Adipose tissue (tissue), 3 donors: Measurements from ENCODE around the gene CNOT10. TPM values are rescaled to one million over a fixed set of nuclear protein-coding genes. Genes with fewer than 3 reads are reported as not detected.
"Not testable (repeated sequence)": the region's sequence is repeated elsewhere in the genome, so short reads cannot be mapped to it uniquely, and the experiment has no call there.

Experiments
- H3K27ac ChIP-seq: one replicate; pipeline ENCODE4 v1.5.1; 2013; ENCODE audit warnings: low read depth, low read length
- WGBS, 3 donors: extraction: QIAGEN DNeasy Blood & Tissue Kit; methylation state at CpG; one replicate each; pipeline ENCODE4 v1.1.7; 2013; 5-methylcytosine and 5-hydroxymethylcytosine counted together
- polyA plus RNA-seq, 3 donors: library from polyadenylated mRNA; stranded (reverse); fragments of 200-250 nt; gene quantifications; one replicate each; pipeline ENCODE4 v1.2.3, GENCODE V29; 2013
- donor health status: healthy with polysubstance abuse.
- donor health status: Bipolar disorder and iron deficiency.
- donor health status: healthy.

CNOT10 gene
- polyA plus RNA-seq, 3 donors, result 9.5 to 14.5 (median 10.6) TPM

DNA sequence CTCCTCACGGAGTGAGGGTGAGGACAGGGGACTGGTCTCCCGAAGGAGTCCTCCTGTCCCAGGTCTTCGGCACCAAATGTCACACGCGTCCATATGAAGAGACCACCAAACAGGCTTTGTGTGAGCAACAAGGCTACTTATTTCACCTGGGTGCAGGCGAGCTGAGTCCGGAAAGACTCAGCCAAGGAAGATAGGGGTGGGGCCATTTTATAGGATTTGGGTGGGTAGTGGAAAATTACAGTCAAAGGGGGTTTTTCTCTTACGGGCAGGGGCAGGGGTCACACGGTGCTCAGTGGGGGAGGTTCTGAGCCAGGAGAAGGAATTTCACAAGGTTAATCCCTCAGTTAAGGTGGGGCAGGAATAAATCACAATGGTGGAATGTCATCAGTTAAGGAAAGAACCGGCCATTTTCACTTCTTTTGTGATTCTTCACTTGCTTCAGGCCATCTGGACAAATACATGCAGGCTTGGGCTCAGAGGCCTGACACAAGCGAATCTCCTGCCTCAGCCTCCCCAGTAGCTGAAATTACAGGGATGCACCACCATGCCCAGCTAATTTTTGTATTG is 111.5 kb downstream of the CNOT10 start:
- H3K27ac ChIP-seq, result not testable (repeated sequence)
- WGBS, 3 donors, result 83 to 93% (median 86%) methylated on average over 11 of the region's 11 CpGs

DNA sequence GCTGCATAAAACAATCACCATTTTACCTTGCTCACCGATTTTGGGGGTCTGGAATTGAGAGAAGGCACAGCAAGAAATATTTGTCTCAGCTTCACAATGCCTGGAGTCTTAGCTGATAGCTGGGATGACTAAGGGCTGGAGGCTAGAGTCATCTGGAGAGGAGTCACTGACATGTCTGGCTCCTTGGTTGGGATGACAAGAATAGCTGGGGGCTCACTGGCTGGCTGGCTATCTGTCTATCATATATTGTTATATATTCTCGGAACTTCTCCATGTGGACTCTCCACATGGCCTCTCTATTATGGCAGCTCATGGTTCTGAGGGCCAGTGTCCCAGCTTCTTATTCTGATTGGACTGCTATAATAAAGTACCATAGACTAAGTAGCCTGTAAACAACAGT is 112.8 kb downstream of the CNOT10 start:
- H3K27ac ChIP-seq, result no peak overlapping the region
- WGBS, 3 donors, result 82 to 91% (median 89%) methylated on average over 2 of the region's 2 CpGs

DNA sequence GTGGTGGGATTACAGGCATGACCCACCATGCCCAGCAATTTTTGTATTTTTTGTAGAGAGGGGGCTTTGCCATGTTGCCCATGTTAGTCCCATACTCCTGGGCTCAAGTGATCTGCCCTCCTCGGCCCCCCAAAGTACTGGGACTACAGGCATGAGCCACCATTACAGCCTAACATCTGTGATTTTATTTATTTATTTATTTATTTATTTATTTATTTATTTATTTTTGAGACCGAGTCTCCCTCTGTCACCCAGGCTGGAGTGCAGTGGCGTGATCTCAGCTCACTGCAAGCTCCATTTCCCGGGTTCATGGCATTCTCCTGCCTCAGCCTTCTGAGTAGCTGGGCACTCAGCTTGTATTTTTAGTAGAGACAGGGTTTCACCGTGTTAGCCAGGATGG is 116.5 kb downstream of the CNOT10 start:
- 92 to 98% (median 94%) methylated on average over 5 of the region's 5 CpGs for WGBS, 3 donors

DNA sequence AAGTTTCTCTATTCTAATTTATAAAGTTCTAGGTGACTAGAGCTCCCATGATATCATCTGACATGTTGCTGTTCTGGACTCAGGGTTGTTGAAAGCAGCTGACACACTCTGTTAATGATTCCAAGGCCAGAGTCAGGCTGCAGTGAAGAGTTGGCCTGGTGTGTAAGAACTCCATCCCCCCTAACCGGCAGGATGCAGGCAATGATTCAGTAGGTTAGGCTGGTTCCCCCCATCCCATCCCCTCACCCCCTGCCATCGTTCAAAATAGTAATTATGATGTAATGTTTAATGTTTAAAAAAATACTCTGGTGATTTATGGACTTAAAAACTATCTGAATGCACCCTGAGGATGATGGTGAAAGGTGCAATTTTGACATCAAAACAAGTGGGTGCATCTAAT is 128.2 kb downstream of the CNOT10 start:
- WGBS, 3 donors, result 14 to 21% (median 17%) methylated on average over 2 of the region's 2 CpGs
- no peak overlapping the region for H3K27ac ChIP-seq

More for the DNA sequence above, 116.5 kb downstream of the CNOT10 start:
- H3K27ac ChIP-seq, result not testable (repeated sequence)

DNA sequence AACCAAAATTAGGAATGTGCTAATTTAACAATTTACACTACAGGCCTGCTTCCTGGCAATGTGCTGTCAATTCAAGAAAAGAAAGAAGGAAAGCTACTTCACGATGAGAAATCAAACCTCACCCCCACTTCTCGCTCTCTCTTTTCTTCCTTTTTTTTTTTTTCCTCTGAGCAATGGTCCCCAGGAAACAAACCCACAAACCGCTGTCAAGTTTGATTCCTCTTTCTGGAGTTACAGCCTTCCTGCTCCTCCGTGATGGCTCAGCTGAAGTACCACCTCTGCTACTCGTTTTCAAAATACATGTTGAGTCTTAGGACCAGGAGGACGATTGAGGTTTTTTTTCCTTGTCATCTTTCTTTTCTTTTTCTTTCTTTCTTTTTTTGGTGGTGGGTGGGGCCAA is 129.4 kb downstream of the CNOT10 start:
- WGBS, 3 donors, result 49 to 74% (median 60%) methylated on average over 6 of the region's 6 CpGs
- no peak overlapping the region for H3K27ac ChIP-seq

DNA sequence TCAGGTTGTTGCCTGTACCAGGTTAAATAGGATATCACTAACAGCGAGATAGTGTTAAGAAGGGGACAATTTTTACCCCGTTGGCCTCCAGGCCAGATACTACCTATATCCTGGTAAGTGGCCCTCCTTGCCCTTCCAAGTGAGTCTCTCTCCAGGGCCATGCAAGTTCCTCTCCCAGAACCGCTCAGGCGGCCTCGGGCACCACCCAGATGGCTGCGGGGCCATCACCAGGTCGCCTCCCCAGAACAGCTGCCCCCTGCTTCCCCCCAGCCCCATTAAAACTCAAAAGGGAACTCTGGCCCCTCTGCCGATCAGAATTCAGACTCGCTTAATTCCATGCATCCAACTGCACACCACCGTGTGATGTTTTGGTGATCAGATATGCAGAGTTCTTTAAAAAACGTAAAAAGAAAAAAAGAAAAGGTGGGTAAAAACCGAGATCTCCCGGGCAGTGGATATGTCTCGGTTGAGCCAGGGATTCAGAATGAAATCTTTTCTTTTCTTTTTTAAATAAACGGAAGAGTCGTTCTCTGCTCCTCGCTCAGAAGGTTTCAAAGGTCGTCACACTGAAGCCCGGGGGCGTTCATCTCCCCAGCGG is 131.0 kb downstream of the CNOT10 start:
- 21 to 30% (median 24%) methylated on average over 21 of the region's 21 CpGs for WGBS, 3 donors
- H3K27ac ChIP-seq, result no peak overlapping the region

DNA sequence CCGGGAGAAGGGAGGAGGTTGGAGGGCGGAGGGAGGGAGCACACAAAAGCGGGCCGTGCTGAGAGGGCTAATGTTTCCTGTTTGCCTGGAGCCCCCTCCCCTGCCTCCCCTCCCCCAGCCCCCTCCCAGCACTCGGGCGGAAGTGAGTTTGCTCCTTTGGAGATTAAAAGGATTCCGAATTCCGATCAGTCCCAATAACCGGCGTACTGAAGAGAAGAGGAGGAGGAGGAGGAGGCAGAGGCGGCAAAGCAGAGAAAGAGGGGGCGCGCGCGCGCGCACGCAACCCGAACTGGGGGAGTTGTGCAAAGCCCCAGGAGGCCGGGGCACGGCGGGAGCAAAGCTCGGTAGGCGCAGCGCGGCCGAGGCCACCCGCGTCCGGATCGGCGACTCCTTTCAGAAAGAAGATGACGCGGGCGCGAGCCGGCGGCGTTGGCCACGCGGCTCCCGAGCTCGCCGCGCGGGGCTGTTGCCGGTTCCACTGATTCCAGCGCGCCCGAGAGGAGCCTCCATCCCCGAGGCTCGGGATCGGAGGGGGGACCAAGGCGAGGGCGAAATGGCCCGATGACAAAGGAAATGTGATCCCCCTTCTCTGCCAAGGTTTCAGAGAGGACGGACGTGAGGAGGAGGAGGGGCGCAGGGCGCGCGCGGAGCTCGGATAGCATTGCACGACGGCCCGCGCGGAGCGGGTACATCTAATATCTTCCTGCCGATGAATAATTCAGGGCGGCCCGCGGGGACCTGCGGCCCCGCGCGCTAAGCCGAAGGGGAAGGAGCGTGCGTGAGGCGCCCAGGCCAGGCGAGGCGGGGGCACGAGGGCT is 131.7 kb downstream of the CNOT10 start:
- H3K27ac ChIP-seq, result no peak overlapping the region
- 1% methylated on average over 76 to 85 of the region's 85 CpGs for WGBS, 3 donors

DNA sequence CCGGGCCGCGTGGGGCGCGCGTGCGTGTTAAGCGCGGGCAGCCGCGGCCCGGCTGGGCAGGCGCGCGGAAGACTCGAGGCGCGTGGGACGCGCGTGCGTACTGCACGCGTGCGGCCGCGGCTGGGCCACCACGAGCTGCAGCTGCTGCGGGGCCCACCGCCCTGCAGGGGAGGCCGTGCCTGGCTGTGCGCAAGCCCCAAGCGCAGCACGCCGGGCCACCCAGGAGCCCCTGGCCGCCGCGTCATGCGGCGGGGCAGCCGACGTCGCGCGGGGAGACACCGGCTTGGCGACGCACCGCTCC is 132.2 kb downstream of the CNOT10 start:
- 1 to 2% (median 1%) methylated on average over 38 to 49 of the region's 49 CpGs for WGBS, 3 donors
- H3K27ac ChIP-seq, result no peak overlapping the region

DNA sequence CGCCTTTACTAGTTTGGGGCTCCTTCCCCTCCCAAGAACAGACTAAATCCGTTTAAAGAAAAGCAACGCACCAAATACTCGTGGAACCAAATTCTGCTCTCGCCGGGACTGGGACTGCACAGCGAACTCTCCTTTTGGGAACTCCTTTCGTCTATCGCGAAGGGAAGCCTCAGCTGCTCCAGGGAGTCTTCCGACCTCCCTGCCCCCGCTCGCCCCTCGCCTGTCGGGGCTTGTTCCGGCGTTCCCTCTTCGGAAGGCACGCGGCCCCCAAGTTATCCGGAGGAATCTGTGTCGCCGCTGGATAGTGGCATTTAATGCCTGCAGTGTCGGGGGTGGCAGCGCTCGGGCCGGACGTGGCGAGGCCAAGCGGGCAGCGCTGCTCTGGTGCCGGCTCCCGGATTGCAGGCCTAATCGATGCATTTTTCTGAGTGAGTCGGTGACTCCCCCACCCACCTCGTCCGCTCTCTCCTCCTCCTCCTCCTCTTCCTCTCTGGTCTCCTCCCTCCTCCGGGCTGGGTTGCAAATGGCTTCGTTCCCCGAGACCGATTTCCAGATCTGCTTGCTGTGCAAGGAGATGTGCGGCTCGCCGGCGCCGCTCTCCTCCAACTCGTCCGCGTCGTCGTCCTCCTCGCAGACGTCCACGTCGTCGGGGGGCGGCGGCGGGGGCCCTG is 132.7 kb downstream of the CNOT10 start, which contains the start of gene TRIM71:
TRIM71 (plus strand) TSS at position 440 of the 671 bp plus-strand sequence; CDS start at position 524, 84 bp downstream.
- H3K27ac ChIP-seq, result no peak within 1 kb of the TSS
- 1 to 2% (median 1%) methylated on average over 58 to 59 of the region's 59 CpGs for WGBS, 3 donors

DNA sequence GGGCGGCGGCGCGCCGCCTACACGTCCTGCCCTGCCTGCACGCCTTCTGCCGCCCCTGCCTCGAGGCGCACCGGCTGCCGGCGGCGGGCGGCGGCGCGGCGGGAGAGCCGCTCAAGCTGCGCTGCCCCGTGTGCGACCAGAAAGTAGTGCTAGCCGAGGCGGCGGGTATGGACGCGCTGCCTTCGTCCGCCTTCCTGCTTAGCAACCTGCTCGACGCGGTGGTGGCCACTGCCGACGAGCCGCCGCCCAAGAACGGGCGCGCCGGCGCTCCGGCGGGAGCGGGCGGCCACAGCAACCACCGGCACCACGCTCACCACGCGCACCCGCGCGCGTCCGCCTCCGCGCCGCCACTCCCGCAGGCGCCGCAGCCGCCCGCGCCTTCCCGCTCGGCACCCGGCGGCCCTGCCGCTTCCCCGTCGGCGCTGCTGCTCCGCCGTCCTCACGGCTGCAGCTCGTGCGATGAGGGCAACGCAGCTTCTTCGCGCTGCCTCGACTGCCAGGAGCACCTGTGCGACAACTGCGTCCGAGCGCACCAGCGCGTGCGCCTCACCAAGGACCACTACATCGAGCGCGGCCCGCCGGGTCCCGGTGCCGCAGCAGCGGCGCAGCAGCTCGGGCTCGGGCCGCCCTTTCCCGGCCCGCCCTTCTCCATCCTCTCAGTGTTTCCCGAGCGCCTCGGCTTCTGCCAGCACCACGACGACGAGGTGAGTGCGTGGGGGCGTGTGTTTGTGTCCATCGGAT is 133.4 kb downstream of the CNOT10 start:
- H3K27ac ChIP-seq, result no peak overlapping the region
- WGBS, 3 donors, result 2 to 3% (median 2%) methylated on average over 77 to 111 of the region's 111 CpGs

DNA sequence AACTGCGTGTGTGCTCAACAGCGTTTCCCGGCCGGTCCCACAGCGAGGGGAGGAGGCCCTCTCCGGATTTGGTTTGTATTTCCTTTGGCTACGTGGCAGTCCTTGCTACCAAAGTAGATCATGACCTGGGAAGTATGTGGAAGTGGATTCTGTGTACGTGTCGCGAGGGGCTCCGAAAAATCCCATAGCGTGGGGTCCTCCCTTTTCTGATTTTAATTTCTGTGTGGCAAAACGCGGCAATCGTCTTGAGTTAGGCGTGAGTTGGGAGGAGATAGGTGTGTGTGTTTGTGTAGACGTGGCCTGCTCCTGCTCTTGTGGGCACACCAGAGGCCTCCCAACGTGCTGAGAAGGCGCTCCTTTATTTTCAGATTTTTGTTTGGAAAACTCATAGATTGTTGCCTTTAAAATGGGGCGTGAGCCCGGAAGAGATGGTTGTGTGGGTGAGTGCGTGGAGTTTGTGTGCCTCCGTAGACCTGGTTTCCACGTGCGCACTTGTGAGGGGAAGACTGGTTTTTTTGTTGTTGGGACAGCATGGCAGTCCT is 134.1 kb downstream of the CNOT10 start:
- 38 to 57% (median 46%) methylated on average over 25 of the region's 25 CpGs for WGBS, 3 donors
- no peak overlapping the region for H3K27ac ChIP-seq

DNA sequence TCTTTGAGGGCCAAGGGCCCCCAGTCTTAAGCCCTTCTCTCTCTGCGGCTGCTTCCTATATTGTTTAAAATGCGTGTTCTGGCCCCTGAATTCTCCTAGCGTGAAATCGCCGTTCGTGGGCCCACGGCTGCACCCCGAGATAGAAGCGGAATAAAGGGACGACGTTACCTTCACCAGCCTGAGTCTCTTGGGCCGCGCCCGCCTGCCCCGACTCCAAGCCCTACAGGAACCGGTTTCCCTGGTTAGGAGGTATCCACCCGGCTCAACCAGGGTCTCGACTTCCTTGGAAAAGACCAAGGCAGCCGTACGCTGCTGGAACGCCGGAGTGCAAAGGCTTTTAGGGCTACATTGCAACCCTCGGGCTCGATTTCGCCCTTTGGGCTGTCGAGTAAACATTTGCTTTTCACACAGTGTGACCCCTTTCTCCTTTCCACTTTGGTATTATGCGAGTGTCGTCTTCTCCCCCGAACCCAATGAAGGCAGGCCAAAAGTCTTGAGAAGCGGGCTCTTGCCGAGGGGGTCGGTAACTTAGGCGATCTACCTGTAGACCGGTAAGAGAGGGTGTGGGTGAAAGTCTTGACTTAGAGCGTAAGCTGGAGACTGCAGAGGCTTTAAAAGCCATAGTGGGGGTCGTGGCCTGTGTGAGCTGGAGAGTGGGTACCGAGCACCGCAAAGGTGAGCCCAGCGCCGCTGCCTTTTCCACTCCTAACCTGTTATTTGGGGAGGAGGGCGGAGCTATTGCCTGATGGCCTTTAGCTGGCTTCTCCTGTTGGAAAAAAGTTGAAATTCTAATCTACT is 134.8 kb downstream of the CNOT10 start:
- H3K27ac ChIP-seq, result no peak overlapping the region
- 54 to 76% (median 67%) methylated on average over 41 of the region's 41 CpGs for WGBS, 3 donors

DNA sequence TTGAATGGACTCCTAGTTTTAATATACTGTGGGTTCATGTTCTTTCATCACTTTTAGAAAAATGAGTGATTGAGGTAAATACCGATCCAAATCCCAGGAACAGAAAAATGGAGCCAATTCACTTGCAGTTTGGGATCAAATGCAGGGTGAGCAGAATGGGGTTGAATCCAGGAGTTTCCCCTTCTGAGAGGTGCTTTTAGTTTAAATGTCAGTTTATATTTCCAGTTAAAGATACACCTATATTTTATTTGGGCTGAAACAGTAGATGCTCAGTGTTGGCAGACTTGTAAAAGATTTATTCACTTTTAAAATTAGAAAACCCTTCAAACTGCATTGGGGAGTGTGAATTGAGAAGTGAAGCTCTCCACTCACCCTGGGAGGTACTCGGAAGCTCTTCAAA is 135.4 kb downstream of the CNOT10 start:
- no peak overlapping the region for H3K27ac ChIP-seq
- 73 to 85% (median 84%) methylated on average over 2 of the region's 2 CpGs for WGBS, 3 donors

DNA sequence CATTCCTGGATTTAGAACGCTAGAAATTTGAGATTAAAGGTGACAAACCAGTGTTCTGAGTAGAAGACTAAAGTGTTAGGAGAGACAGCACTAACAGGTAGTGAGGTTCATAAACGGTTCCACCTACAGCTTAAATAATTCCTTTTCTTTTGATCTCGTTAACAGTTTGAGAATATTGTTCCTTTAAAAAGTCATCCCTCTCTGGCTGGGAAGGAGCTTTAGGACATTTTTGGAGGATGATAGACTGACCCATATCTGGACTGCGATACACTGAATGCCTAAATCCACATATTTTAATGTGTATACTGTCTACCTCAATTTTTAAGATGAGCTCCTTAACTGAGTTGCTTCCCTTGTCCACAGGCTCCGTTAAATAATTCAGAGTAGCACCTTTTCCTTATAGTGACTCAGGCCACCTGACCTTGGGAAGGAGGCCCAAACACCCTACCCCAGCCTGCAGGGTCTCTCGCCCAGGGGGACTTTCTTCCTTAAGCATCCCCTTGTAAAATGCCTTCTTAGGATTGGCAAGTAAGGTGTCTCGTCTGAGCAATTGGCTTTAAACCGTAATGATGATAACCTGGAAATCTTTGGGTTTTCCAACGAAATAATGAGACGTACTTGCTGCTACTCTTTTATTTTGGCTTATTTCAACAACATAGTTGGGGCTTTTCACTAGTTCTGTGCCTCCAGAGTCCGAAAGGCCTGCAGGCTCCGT is 136.1 kb downstream of the CNOT10 start:
- no peak overlapping the region for H3K27ac ChIP-seq
- 54 to 74% (median 67%) methylated on average over 12 of the region's 12 CpGs for WGBS, 3 donors

DNA sequence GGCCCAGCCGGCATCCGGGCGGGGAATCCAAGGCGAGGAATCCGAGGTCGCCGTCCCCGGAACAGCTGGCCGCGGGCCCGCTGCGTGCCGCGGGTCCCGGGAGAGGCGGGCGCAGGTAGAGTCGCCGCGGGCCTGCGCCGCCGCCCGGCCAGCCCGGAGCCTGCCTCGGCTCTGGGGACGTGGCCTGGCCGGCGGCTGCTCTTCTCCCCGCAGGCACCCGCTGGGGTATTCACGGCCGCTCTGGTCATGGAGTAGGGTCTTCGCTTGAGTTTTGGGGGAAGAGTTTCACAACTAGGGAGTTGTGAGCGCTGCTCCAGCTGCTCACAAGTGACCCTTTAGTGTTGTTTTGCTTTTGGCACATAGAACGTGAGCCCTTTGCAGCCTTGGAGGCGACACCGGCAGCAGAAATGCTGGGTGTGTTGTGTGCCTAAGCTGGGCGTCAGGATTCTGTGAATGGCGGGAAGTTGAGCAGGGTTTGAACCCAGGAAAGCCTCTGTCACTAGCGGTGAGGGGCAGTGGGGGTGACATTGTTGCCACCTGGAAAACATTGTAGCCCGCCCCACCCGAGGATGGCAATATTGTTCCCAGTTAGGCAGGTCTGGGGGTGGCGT is 136.8 kb downstream of the CNOT10 start:
- H3K27ac ChIP-seq, result no peak overlapping the region
- WGBS, 3 donors, result 19 to 66% (median 48%) methylated on average over 44 of the region's 44 CpGs

DNA sequence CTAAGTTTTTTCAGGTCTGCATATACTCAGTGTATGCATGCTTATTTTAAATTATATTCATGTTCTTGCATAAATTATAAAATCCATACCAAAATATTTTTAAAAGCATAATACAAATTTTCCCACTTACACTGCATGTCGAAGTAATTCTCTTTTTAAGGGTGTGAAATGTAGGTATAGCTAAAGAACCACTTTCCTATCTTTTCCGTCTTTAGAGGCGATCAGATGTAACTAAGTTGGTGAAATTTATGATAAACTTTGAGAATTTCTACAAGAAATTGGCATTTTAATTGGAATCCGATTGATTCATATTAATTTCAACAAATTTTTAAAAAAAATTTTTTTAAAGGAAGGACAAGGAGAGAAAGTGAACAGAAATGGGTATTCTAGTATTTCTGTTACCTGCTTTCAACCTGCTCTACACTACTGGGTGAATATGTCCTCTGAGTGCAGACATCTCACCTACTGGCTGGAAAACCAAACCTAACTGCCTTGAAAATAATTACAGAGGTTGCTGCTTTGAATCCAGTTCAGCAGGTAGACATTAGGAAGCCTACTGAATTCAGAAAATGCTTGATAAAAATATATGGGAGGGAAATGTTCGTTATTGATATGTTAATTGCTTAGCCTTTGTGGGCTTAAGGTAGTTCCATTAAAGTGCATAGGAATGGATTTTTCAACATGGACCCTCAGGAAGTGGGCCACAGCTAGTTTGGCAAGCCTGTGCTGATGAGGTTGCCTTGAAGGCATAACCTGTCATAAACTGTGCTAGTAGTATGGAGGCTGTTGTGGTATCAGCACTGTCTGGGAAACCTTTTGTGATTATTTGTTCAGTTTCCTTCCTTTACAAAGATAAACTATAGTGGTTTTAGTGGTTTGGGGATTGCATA is 137.9 kb downstream of the CNOT10 start:
- H3K27ac ChIP-seq, result no peak overlapping the region
- WGBS, 3 donors, result 90 to 94% (median 91%) methylated on average over 5 of the region's 5 CpGs
